Measurements from ENCODE around the gene DLK1. TPM values are rescaled to one million over a fixed set of nuclear protein-coding genes. Genes with fewer than 3 reads are reported as not detected.

The DLK1 gene
- total and polyA plus RNA-seq, 2 of the 4 experiments (the other 2 are of a cell fraction) = under 0.01 to 0.07 TPM

GRCh38 chr14:100696008-100696407 lies 30.7 kb upstream of the DLK1 start:
- CTCF ChIA-PET = no interaction called here
- H3K23ac ChIP-seq (ENCODE audit: low read depth, low read length) = no peak overlapping the region
- no peaks in the 10 kb centered on the region for H3K9me3 ChIP-seq (ENCODE audit: control insufficient read depth, insufficient read depth, low read length)
- H3K4me3 ChIP-seq (ENCODE audit: insufficient read depth, low read depth, low read length) = no peak overlapping the region
- no peak overlapping the region for H2BK15ac ChIP-seq (ENCODE audit: low read depth, low read length)
- H2AFZ ChIP-seq (replicated peaks; ENCODE audit: low read length, poor library complexity) = no peak overlapping the region
- no peak overlapping the region for H4K5ac ChIP-seq (ENCODE audit: low read depth, low read length)
- H4K20me1 ChIP-seq (ENCODE audit: insufficient read depth, low read length) = no peaks in the 10 kb centered on the region
- H2BK120ac ChIP-seq (ENCODE audit: low read depth, low read length) = no peak overlapping the region
- H3K4me1 ChIP-seq (ENCODE audit: control insufficient read depth, insufficient read depth, low read length) = peaks cover 14% of the 10 kb centered on the region
- dilution Hi-C loops (cut with HindIII; ENCODE audit: low sequenced_read_pairs, unreplicated experiment) = no loop called here
- 92% methylated on average over 4 of the region's 13 CpGs; no CpG with 5 or more reads in 1 of the 2 experiments for WGBS, 2 experiments (ENCODE audit: extremely low coverage in 2 of 2, insufficient read length in 1 of 2)
- H3K14ac ChIP-seq (replicated peaks; ENCODE audit: low read depth, low read length) = no peak overlapping the region
- no peak overlapping the region for H3K9ac ChIP-seq (ENCODE audit: low read depth, low read length)
- H3K9me1 ChIP-seq (ENCODE audit: insufficient read depth, low read length) = peaks cover 11% of the 10 kb centered on the region
- ATAC-seq (ENCODE audit: low read depth) (no peak), DNase-seq (no peak)
- no peak overlapping the region for H3K56ac ChIP-seq (ENCODE audit: extremely low read depth, insufficient read depth, low read length)
- H3K27ac ChIP-seq (ENCODE audit: insufficient read depth, low read length) = no peak overlapping the region
- H2BK5ac ChIP-seq (ENCODE audit: low read depth, low read length, poor library complexity, severe bottlenecking) = no peak overlapping the region
- H3K36me3 ChIP-seq (ENCODE audit: control insufficient read depth, insufficient read depth, low read length) = no peaks in the 10 kb centered on the region
- no TSS peak for BruUV-seq (replicated peaks)
- H2AK5ac ChIP-seq (ENCODE audit: low read depth, low read length) = no peak overlapping the region
- no peak overlapping the region for H3K18ac ChIP-seq (ENCODE audit: low read depth, low read length)
- H4K91ac ChIP-seq (ENCODE audit: insufficient read depth, low read depth, low read length) = no peak overlapping the region
- H3K27me3 ChIP-seq (ENCODE audit: control insufficient read depth, insufficient read depth, low read length) = peaks cover 14% of the 10 kb centered on the region; the same call in 1 of the 2 replicates
- in situ Hi-C loops (cut with MboI; ENCODE audit: low sequenced_read_pairs) = no loop called here
- POLR2A ChIA-PET (ENCODE audit: unreplicated experiment) = no interaction called here
- H2AK9ac ChIP-seq (replicated peaks; ENCODE audit: low read depth, low read length, poor library complexity) = no peak overlapping the region
- intact Hi-C loops (cut with micrococcal nuclease) = loop anchor here (10.0 kb wide), 1 partner anchor 129 kb away; the partner anchor contains the start of gene MEG3
- no peak overlapping the region for H3K4me2 ChIP-seq (ENCODE audit: low read depth, low read length)
- no peak overlapping the region for H4K8ac ChIP-seq (ENCODE audit: low read depth in 2 of 2, low read length in 2 of 2)
- H3K79me1 ChIP-seq (ENCODE audit: low read depth in 1 of 2, low read length in 2 of 2) = no peaks in the 10 kb centered on the region
- TF ChIP-seq CEBPB (IDR thresholded peaks at IDR 0.05; ENCODE audit: low read depth, low read length) = no peak
- no peak for TF ChIP-seq MAFK (IDR thresholded peaks at IDR 0.05; ENCODE audit: low read depth, low read length)
- TF ChIP-seq RAD21 (IDR thresholded peaks at IDR 0.05; ENCODE audit: low read length) = no peak
- no peak for TF ChIP-seq RFX5 (IDR thresholded peaks at IDR 0.05; ENCODE audit: low read depth, low read length)
- no peak overlapping the region for H3K4ac ChIP-seq (ENCODE audit: low read depth, low read length)
- H2BK20ac ChIP-seq (ENCODE audit: low read depth, low read length) = no peak overlapping the region
